Measurements from ENCODE around the gene ZFR. TPM values are rescaled to one million over a fixed set of nuclear protein-coding genes. Genes with fewer than 3 reads are reported as not detected.

Gene ZFR
- total and polyA plus RNA-seq, 9 of the 15 experiments (the other 6 are each of a cell fraction or from before 2014, with no cell fraction given), result 35.5 to 108 (median 71.1) TPM

GRCh38 chr5:32462618-32463017 lies 18.1 kb upstream of the ZFR start (continued):
- TF ChIP-seq VEZF1 (CRISPR knock-in tag; IDR thresholded peaks at IDR 0.05), result no peak

GRCh38 chr5:32461441-32462120 lies 17.0 kb upstream of the ZFR start:
- Histone ChIP-seq H3K27ac (ENCODE audit: extremely low read depth, low read depth, low read length) (no peak overlapping the region), H3K4me1 (replicated peaks in 1 of 2; ENCODE audit: control insufficient read depth in 2 of 2, insufficient read depth in 2 of 2, low read length in 2 of 2) (no peaks in the 10 kb centered on the region), H3K4me3 (no peak overlapping the region), H3K27me3 (ENCODE audit: control insufficient read depth in 2 of 2, insufficient read depth in 2 of 2, low read length in 2 of 2) (peaks cover 17 to 20% of the 10 kb centered on the region in 2 experiments), H3K79me2 (ENCODE audit: control insufficient read depth, insufficient read depth, low read length) (no peaks in the 10 kb centered on the region), H3K36me3 (ENCODE audit: control insufficient read depth, insufficient read depth, low read length) (no peaks in the 10 kb centered on the region), H2AFZ (ENCODE audit: low read depth, low read length) (no peak overlapping the region), H3K9me1 (ENCODE audit: control insufficient read depth, insufficient read depth, low read length) (no peaks in the 10 kb centered on the region), H3K9ac (ENCODE audit: insufficient read depth in 1 of 2, low read depth in 2 of 2, low read length in 2 of 2) (no peak overlapping the region), H4K20me1 (replicated peaks; ENCODE audit: control insufficient read depth, insufficient read depth, low read length) (no peaks in the 10 kb centered on the region), H3K9me3 (replicated peaks; ENCODE audit: control insufficient read depth, insufficient read depth, low read depth, low read length) (no peaks in the 10 kb centered on the region), H3K4me2 (ENCODE audit: insufficient read depth, low read length) (no peak overlapping the region)
- POLR2A ChIA-PET, result interaction anchor here (0.6 to 0.7 kb wide), 2 partner anchors 13 to 79 kb away, joined by 3 read pairs; no protein-coding TSS in a partner anchor
- intact Hi-C loops (cut with micrococcal nuclease), result no loop called here
- no TSS peak for BruUV-seq (replicated peaks)
- WGBS (ENCODE audit: insufficient coverage, low coverage, missing lambda C conversion rate), result 5% methylated on average over 6 of the region's 6 CpGs
- no peak for FAIRE-seq
- TF ChIP-seq ZKSCAN3 (CRISPR knock-in tag; IDR thresholded peaks at IDR 0.05), result no peak
- TF ChIP-seq TCF7L2 (IDR thresholded peaks at IDR 0.05; ENCODE audit: low read depth, low read length), result no peak
- no peak for TF ChIP-seq ZBTB9 (CRISPR knock-in tag; IDR thresholded peaks at IDR 0.05)
- no peak for TF ChIP-seq CCNT2 (IDR thresholded peaks at IDR 0.05; ENCODE audit: borderline replicate concordance, extremely low read depth, insufficient read length, low read depth, low read length)
- no peak for TF ChIP-seq FOXP1 (CRISPR knock-in tag; IDR thresholded peaks at IDR 0.05)
- no peak for TF ChIP-seq MLX (CRISPR knock-in tag; conservative IDR thresholded peaks at IDR 0.05)
- TF ChIP-seq PTTG1 (tag; IDR thresholded peaks at IDR 0.05; ENCODE audit: low read depth), result no peak
- no peak for DNase-seq (ENCODE audit: extremely low read depth in 1 of 4, low spot score in 3 of 4)
- CTCF ChIA-PET (ENCODE audit: low intra/inter-chr PET ratio), result no interaction called here
- in situ Hi-C loops (cut with MboI), result no loop called here
- ATAC-seq, result no peak
